Spleen (tissue), 11 donors: ENCODE results near the gene SEMA3E. TPM values are rescaled to one million over a fixed set of nuclear protein-coding genes. Genes with fewer than 3 reads are reported as not detected.
"Not testable (repeated sequence)": the region's sequence is repeated elsewhere in the genome, so short reads cannot be mapped to it uniquely, and the experiment has no call there.

ENCODE experiments used
- DNase-seq: peaks from one replicate; pipeline ENCODE4 v3.0.0-alpha.2; 2020
- H3K27ac ChIP-seq, 8 donors: fragments of 200-600 bp; sonication (generic) in 7 of 8; 1 replicate in 4 of 8; 2 replicates in 4 of 8; pipeline versions ENCODE4 v1.5.0 to v1.8.0; 2016 to 2021; ENCODE audit warnings: inconsistent platforms in 4 of 8, mild to moderate bottlenecking in 4 of 8, moderate library complexity in 1 of 8
- H3K27me3 ChIP-seq, 7 donors: fragments of 200-600 bp; sonication (generic) in 6 of 7; replicated peaks in 1 of 7; 1 replicate in 4 of 7; 2 replicates in 3 of 7; pipeline versions ENCODE4 v1.5.0 to v1.8.0; 2016 to 2021; ENCODE audit warnings: inconsistent platforms in 3 of 7, mild to moderate bottlenecking in 1 of 7
- H3K36me3 ChIP-seq, 6 donors: fragments of 200-600 bp; sonication (generic) in 5 of 6; 1 replicate in 4 of 6; 2 replicates in 2 of 6; pipeline versions ENCODE4 v1.5.0 to v1.8.0; 2016 to 2021; ENCODE audit warnings: inconsistent platforms in 2 of 6
- H3K4me1 ChIP-seq, 6 donors: fragments of 200-600 bp; sonication (generic) in 5 of 6; 1 replicate in 3 of 6; 2 replicates in 3 of 6; pipeline versions ENCODE4 v1.5.0 to v1.8.0; 2016 to 2021; ENCODE audit warnings: inconsistent platforms in 3 of 6
- H3K4me3 ChIP-seq, 8 donors: fragments of 200-600 bp; sonication (generic) in 7 of 8; 1 replicate in 4 of 8; 2 replicates in 4 of 8; pipeline versions ENCODE4 v1.5.0 to v1.8.0; 2016 to 2021; ENCODE audit warnings: inconsistent platforms in 4 of 8, mild to moderate bottlenecking in 4 of 8, moderate library complexity in 2 of 8
- H3K9me3 ChIP-seq, 8 donors: fragments of 200-600 bp; sonication (generic) in 7 of 8; 1 replicate in 4 of 8; 2 replicates in 4 of 8; pipeline versions ENCODE4 v1.5.0 to v1.8.0; 2016 to 2021; ENCODE audit warnings: inconsistent platforms in 4 of 8
- CTCF ChIP-seq, 11 experiments: fragments of 200-600 bp in 7 of 11; fragments of 450-650 bp in 4 of 11; sonication (generic) in 4 of 11; IDR thresholded peaks in 8 of 11; conservative IDR thresholded peaks in 3 of 11; 1 replicate in 7 of 11; 2 replicates in 4 of 11; pipeline versions ENCODE4 v1.4.0 to v1.8.0; 2016 to 2021; ENCODE audit warnings: antibody characterized with exemption in 11 of 11, inconsistent platforms in 4 of 11, mild to moderate bottlenecking in 1 of 11
- POLR2A ChIP-seq, 3 donors: fragments of 450-650 bp; IDR thresholded peaks; one replicate each; pipeline ENCODE4 v1.5.1; 2017; ENCODE audit warnings: antibody characterized with exemption in 3 of 3, mild to moderate bottlenecking in 1 of 3
- POLR2AphosphoS5 ChIP-seq, 3 donors: sonication (generic); formaldehyde crosslinking; IDR thresholded peaks; one replicate each; pipeline ENCODE4 v1.5.1; 2017; ENCODE audit warnings: antibody characterized with exemption in 3 of 3
- WGBS, 5 donors: extraction: QIAGEN DNeasy Blood & Tissue Kit in 3 of 5; methylation state at CpG; one replicate each; pipeline versions ENCODE4 v1.1.5 to v1.1.7; 2013 to 2018; 5-methylcytosine and 5-hydroxymethylcytosine counted together
- intact Hi-C: fragments of 100-400 bp; cut with DNase I; formaldehyde crosslinking; loops from one replicate; pipeline ENCODE4 v1.15.0; 2023; ENCODE audit warnings: low total_unique reads
- polyA plus RNA-seq, 3 donors: library from polyadenylated mRNA; stranded (reverse); fragments of 200-250 nt; gene quantifications; one replicate each; pipeline ENCODE4 v1.2.1, GENCODE V29; 2013
- total RNA-seq, 7 donors: library from RNA; depleted of rRNA in 3 of 7; stranded (reverse); fragments of >200 nt in 3 of 7; fragmentation: NEBNext Ultra II Directional in 4 of 7; extraction: Animal tissue kit (Norgen Biotek cat#: 25700) in 4 of 7; gene quantifications; one replicate each; pipeline versions ENCODE4 v1.1.0 to v1.2.1, GENCODE V29; 2016 to 2021
- donor health status: healthy with polysubstance abuse.
- donor health status: DM: no; HTN: no; CAD: no; lungs with moderate emphysema.
- donor health status: DM: no; HTN: no; CAD: no.
- donor health status: Bipolar disorder and iron deficiency.
- donor health status: healthy.
- donor health status: DM: no; HTN: no; CAD: no.
- donor health status: DM: yes; HTN: yes; CAD: no.

SEMA3E gene
- total and polyA plus RNA-seq, 10 donors: under 0.01 to 0.44 (median 0.29) TPM; not detected in 7

GRCh38 chr7:83562960-83563359, 86.0 kb downstream of the SEMA3E start:
- no peaks in the 10 kb centered on the region for H3K36me3 ChIP-seq
- no peaks in the 10 kb centered on the region for H3K4me1 ChIP-seq
- no peak overlapping the region for H3K27ac ChIP-seq
- TF ChIP-seq POLR2AphosphoS5 (IDR thresholded peaks at IDR 0.05) (no peak), POLR2A (IDR thresholded peaks at IDR 0.05) (no peak), CTCF (IDR thresholded peaks at IDR 0.05 in 8 of 11, conservative IDR thresholded peaks at IDR 0.05 in 3 of 11) (no peak)
- H3K4me3 ChIP-seq: no peak overlapping the region
- no peaks in the 10 kb centered on the region for H3K27me3 ChIP-seq
- no peak for DNase-seq
- peaks cover 0 to 11% (median 0%) of the 10 kb centered on the region in 8 donors for H3K9me3 ChIP-seq
- intact Hi-C loops: no loop called here
- WGBS, 5 donors: 71 to 81% (median 74%) methylated on average over 2 of the region's 2 CpGs

DNA sequence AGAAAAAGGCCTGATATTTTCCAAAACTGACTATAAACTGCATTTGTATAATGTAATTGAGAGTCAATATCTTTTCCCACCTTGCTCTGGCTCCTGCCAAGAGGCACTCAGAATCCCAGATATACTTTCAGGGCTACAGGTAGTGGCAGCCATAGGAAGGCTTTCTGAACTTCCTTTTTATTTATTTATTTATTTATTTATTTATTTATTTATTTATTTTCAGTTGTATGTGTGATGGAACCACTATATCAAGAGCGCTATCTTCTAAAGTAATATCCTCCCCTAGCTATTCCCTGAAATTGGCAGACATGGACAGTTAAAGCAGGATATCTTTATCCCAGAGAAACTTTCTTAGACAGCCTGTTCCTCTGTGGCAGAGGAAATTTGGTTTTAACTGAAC, 86.7 kb downstream of the SEMA3E start:
- no peaks in the 10 kb centered on the region for H3K4me1 ChIP-seq
- no peaks in the 10 kb centered on the region for H3K36me3 ChIP-seq
- intact Hi-C loops: no loop called here
- no peak for DNase-seq
- no peaks in the 10 kb centered on the region for H3K27me3 ChIP-seq
- no peak overlapping the region for H3K4me3 ChIP-seq
- no peak for TF ChIP-seq POLR2A (IDR thresholded peaks at IDR 0.05)
- TF ChIP-seq POLR2AphosphoS5 (IDR thresholded peaks at IDR 0.05): no peak
- no peak for TF ChIP-seq CTCF (IDR thresholded peaks at IDR 0.05 in 8 of 11, conservative IDR thresholded peaks at IDR 0.05 in 3 of 11)
- WGBS, 5 donors: 89 to 97% (median 93%) methylated on average over 1 of the region's 1 CpG
- H3K9me3 ChIP-seq: peaks cover 0 to 11% (median 0%) of the 10 kb centered on the region in 8 donors
- H3K27ac ChIP-seq: no peak overlapping the region

DNA sequence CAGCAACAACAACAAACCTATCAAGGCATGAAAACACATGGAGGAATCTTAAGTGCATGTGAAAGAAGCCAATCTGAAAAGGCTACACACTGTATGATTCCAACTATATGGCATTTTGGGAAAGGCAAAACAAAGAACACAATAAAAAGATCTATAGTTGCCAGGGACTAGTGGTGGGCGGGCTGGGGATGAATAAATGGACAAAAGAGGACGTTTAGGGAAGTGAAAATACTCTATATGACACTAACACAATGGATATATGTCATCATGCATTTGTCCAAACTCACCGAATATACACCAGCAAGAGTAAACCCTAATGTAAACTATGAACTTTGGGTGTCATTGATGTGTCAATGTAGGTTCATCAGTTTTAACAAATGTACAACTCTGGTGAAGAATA, 89.1 kb downstream of the SEMA3E start:
- Histone ChIP-seq H3K27me3 (no peaks in the 10 kb centered on the region), H3K4me1 (no peaks in the 10 kb centered on the region), H3K9me3 (peaks cover 0 to 9% (median 0%) of the 10 kb centered on the region in 8 donors), H3K4me3 (no peak overlapping the region), H3K36me3 (no peaks in the 10 kb centered on the region), H3K27ac (no peak overlapping the region)
- 55 to 72% (median 63%) methylated on average over 3 of the region's 3 CpGs for WGBS, 5 donors
- TF ChIP-seq POLR2A (IDR thresholded peaks at IDR 0.05): no peak
- TF ChIP-seq POLR2AphosphoS5 (IDR thresholded peaks at IDR 0.05): no peak
- TF ChIP-seq CTCF (IDR thresholded peaks at IDR 0.05 in 8 of 11, conservative IDR thresholded peaks at IDR 0.05 in 3 of 11): no peak
- intact Hi-C loops: no loop called here
- no peak for DNase-seq

- intact Hi-C loops, H3K4me1 ChIP-seq, H3K27ac ChIP-seq, DNase-seq, H3K27me3 ChIP-seq, H3K36me3 ChIP-seq, H3K4me3 ChIP-seq: not testable (repeated sequence)
- 57 to 78% (median 75%) methylated on average over 3 of the region's 3 CpGs for WGBS, 5 donors
- peaks cover 0 to 21% (median 7%) of the 10 kb centered on the region in 8 donors for H3K9me3 ChIP-seq
Observed at GRCh38 chr7:83552556-83552955, 96.4 kb downstream of the SEMA3E start.

DNA sequence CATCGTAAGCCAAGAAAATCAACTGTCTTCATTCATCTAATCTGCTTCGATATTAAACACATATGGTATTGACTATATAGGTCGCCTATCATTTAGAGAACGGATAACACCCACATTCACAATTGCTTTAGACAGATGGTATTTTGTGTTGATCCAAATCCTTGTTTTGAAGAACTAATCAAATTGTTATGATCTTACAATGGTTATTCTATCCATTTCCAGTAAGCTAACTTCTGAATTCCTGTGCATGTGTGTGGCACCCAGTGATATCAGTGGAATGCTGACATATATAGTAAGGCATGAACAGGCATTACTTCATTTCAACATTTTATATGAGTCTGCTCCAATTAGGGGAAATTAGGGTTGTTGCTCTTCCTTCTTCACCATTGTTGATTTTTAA, 98.8 kb downstream of the SEMA3E start:
- WGBS, 5 donors: 89 to 95% (median 95%) methylated on average over 4 of the region's 4 CpGs
- no peaks in the 10 kb centered on the region for H3K36me3 ChIP-seq
- no peak overlapping the region for H3K4me3 ChIP-seq
- no peaks in the 10 kb centered on the region for H3K27me3 ChIP-seq
- DNase-seq: no peak
- no peaks in the 10 kb centered on the region for H3K4me1 ChIP-seq
- H3K27ac ChIP-seq: no peak overlapping the region
- intact Hi-C loops: no loop called here
- TF ChIP-seq POLR2A (IDR thresholded peaks at IDR 0.05): no peak
- TF ChIP-seq CTCF (IDR thresholded peaks at IDR 0.05 in 8 of 11, conservative IDR thresholded peaks at IDR 0.05 in 3 of 11): no peak
- no peak for TF ChIP-seq POLR2AphosphoS5 (IDR thresholded peaks at IDR 0.05)
- H3K9me3 ChIP-seq: peaks cover 0 to 19% (median 7%) of the 10 kb centered on the region in 8 donors
